Hepatocyte (in vitro differentiated cells): Measurements from ENCODE around the gene SLC31A2. TPM values are rescaled to one million over a fixed set of nuclear protein-coding genes. Genes with fewer than 3 reads are reported as not detected.
A peak's percentile ranks its signal among the peaks of the same experiment; 100 is the strongest.

Experiments used
- DNase-seq: peaks from one replicate; pipeline ENCODE4 v3.0.0-alpha.2; 2016; ENCODE audit warnings: low spot score
- H2AFZ ChIP-seq: fragments of 200-600 bp; sonication (generic); 2 replicates; pipeline ENCODE4 v1.6.0; 2016; ENCODE audit warnings: antibody characterized with exemption, mild to moderate bottlenecking
- H3K27ac ChIP-seq: fragments of 200-600 bp; sonication (generic); 2 replicates; pipeline ENCODE4 v1.5.1; 2016; ENCODE audit warnings: mild to moderate bottlenecking
- H3K27me3 ChIP-seq: fragments of 200-600 bp; sonication (generic); 2 replicates; pipeline ENCODE4 v1.6.1; 2016
- H3K36me3 ChIP-seq: fragments of 200-600 bp; sonication (generic); replicated peaks from 2 replicates; pipeline ENCODE4 v1.5.1; 2016; ENCODE audit warnings: low read depth; ENCODE audit not compliant: insufficient read depth
- H3K4me1 ChIP-seq: fragments of 200-600 bp; sonication (generic); 2 replicates; pipeline ENCODE4 v1.5.1; 2016; ENCODE audit warnings: mild to moderate bottlenecking, moderate library complexity; ENCODE audit not compliant: insufficient read depth
- H3K4me2 ChIP-seq: fragments of 200-600 bp; sonication (generic); 2 replicates; pipeline ENCODE4 v1.6.0; 2016
- H3K4me3 ChIP-seq: fragments of 200-600 bp; sonication (generic); 2 replicates; pipeline ENCODE4 v1.5.1; 2016; ENCODE audit warnings: mild to moderate bottlenecking
- H3K79me2 ChIP-seq: fragments of 200-600 bp; sonication (generic); 2 replicates; pipeline ENCODE4 v1.6.0; 2017; ENCODE audit warnings: mild to moderate bottlenecking
- H3K9me2 ChIP-seq: fragments of 200-600 bp; sonication (generic); replicated peaks from 2 replicates; pipeline ENCODE4 v1.6.0; 2017; ENCODE audit warnings: mild to moderate bottlenecking; ENCODE audit not compliant: insufficient read depth
- H3K9me3 ChIP-seq: fragments of 200-600 bp; sonication (generic); 2 replicates; pipeline ENCODE4 v1.5.1; 2016; ENCODE audit warnings: low read depth, mild to moderate bottlenecking
- H4K20me1 ChIP-seq: fragments of 200-600 bp; sonication (generic); 2 replicates; pipeline ENCODE4 v1.6.0; 2016; ENCODE audit warnings: mild to moderate bottlenecking; ENCODE audit not compliant: insufficient read depth, poor library complexity, severe bottlenecking
- EZH2 ChIP-seq: fragments of 200-600 bp; sonication (generic); IDR thresholded peaks from 2 replicates; pipeline ENCODE4 v1.6.1; 2016; ENCODE audit warnings: antibody characterized with exemption, mild to moderate bottlenecking, borderline replicate concordance
- EZH2phosphoT487 ChIP-seq: fragments of 200-600 bp; sonication (generic); IDR thresholded peaks from one replicate; pipeline ENCODE4 v1.6.1; 2018; ENCODE audit warnings: antibody characterized with exemption, mild to moderate bottlenecking, low read depth, moderate library complexity; ENCODE audit not compliant: unreplicated experiment, severe bottlenecking
- WGBS: methylation state at CpG from one replicate; pipeline ENCODE4 v1.1.6; 2016; ENCODE audit warnings: low lambda C conversion rate; ENCODE audit errors: missing lambda C conversion rate; 5-methylcytosine and 5-hydroxymethylcytosine counted together
- polyA plus RNA-seq: library from polyadenylated mRNA; unstranded; fragments of >200 nt; fragmentation: Nextera tagmentation; extraction: Ambion mirVana; gene quantifications from 2 replicates; pipeline ENCODE4 v1.2.1, GENCODE V29; 2016
- total RNA-seq: library from RNA; depleted of rRNA; stranded (reverse); fragments of >200 nt; gene quantifications from 2 replicates; pipeline ENCODE4 v1.2.3, GENCODE V29; 2014
- TF ChIP-seq, protein P1 (sequence below): fragments of 200-600 bp; sonication (generic); IDR thresholded peaks from 2 replicates; pipeline ENCODE4 v1.5.1; 2016; ENCODE audit warnings: antibody characterized with exemption, mild to moderate bottlenecking; ENCODE audit not compliant: poor library complexity

Gene SLC31A2
- total and polyA plus RNA-seq, 2 experiments from 2014 or later, result 20.1 to 26.9 TPM

DNA sequence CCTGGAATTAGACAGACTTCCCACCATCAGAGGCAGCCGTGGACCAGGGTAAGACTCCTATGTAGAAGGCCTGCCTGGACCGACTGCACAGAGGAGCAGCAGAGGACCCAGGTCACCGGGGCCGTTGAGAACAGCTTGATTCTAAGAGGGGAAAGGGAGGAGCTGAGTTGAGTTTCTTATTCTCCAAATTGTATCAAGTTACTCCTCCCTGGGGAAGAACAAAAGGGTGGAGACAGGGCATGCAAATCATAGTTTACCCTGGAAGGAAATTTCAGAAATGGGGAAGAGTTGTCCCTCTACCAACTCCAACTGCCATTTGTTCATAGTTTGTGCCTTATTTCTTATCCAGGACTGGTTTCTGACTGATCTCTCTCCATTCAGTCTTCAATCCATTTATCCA, 20.9 kb upstream of the SLC31A2 start:
- no peaks in the 10 kb centered on the region for H3K79me2 ChIP-seq
- H3K4me1 ChIP-seq, result no peaks in the 10 kb centered on the region
- H3K36me3 ChIP-seq, result no peaks in the 10 kb centered on the region
- no peak overlapping the region for H3K27ac ChIP-seq
- H3K4me3 ChIP-seq, result no peak overlapping the region
- no peak overlapping the region for H3K4me2 ChIP-seq
- 68% methylated on average over 4 of the region's 4 CpGs for whole genome bisulfite sequencing
- TF ChIP-seq, protein P1, sequence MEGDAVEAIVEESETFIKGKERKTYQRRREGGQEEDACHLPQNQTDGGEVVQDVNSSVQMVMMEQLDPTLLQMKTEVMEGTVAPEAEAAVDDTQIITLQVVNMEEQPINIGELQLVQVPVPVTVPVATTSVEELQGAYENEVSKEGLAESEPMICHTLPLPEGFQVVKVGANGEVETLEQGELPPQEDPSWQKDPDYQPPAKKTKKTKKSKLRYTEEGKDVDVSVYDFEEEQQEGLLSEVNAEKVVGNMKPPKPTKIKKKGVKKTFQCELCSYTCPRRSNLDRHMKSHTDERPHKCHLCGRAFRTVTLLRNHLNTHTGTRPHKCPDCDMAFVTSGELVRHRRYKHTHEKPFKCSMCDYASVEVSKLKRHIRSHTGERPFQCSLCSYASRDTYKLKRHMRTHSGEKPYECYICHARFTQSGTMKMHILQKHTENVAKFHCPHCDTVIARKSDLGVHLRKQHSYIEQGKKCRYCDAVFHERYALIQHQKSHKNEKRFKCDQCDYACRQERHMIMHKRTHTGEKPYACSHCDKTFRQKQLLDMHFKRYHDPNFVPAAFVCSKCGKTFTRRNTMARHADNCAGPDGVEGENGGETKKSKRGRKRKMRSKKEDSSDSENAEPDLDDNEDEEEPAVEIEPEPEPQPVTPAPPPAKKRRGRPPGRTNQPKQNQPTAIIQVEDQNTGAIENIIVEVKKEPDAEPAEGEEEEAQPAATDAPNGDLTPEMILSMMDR, result no peak
- TF ChIP-seq EZH2, result no peak
- no peak for TF ChIP-seq EZH2phosphoT487
- H3K27me3 ChIP-seq, result no peaks in the 10 kb centered on the region
- DNase-seq, result no peak
- no peak overlapping the region for H2AFZ ChIP-seq
- H3K9me3 ChIP-seq, result no peaks in the 10 kb centered on the region
- H4K20me1 ChIP-seq, result no peaks in the 10 kb centered on the region
- no peaks in the 10 kb centered on the region for H3K9me2 ChIP-seq

- peak; percentile 59 for DNase-seq
- TF ChIP-seq, protein P1, result no peak
- TF ChIP-seq EZH2, result no peak
- no peak for TF ChIP-seq EZH2phosphoT487
- Histone ChIP-seq H3K4me2 (no peak overlapping the region), H3K79me2 (no peaks in the 10 kb centered on the region), H3K9me3 (no peaks in the 10 kb centered on the region), H2AFZ (no peak overlapping the region), H3K4me1 (no peaks in the 10 kb centered on the region), H3K9me2 (no peaks in the 10 kb centered on the region), H3K4me3 (no peak overlapping the region), H4K20me1 (no peaks in the 10 kb centered on the region), H3K36me3 (no peaks in the 10 kb centered on the region), H3K27ac (no peak overlapping the region), H3K27me3 (no peaks in the 10 kb centered on the region)
- 16% methylated on average over 3 of the region's 3 CpGs for WGBS
Observed at GRCh38 chr9:113131689-113132151, 19.1 kb upstream of the SLC31A2 start.

GRCh38 chr9:113137196-113138168, 13.3 kb upstream of the SLC31A2 start:
- 69% methylated on average over 9 of the region's 9 CpGs for WGBS
- Histone ChIP-seq H3K4me3 (no peak overlapping the region), H3K27me3 (no peaks in the 10 kb centered on the region), H3K4me1 (no peaks in the 10 kb centered on the region), H3K27ac (no peak overlapping the region), H4K20me1 (no peaks in the 10 kb centered on the region), H3K79me2 (no peaks in the 10 kb centered on the region), H3K9me2 (no peaks in the 10 kb centered on the region), H2AFZ (no peak overlapping the region), H3K9me3 (no peaks in the 10 kb centered on the region), H3K4me2 (no peak overlapping the region), H3K36me3 (no peaks in the 10 kb centered on the region)
- DNase-seq, result no peak
- no peak for TF ChIP-seq EZH2phosphoT487
- TF ChIP-seq, protein P1, result no peak
- TF ChIP-seq EZH2, result no peak
